Measurements from ENCODE around the gene DPM2.
A peak's percentile ranks its signal among the peaks of the same experiment; 100 is the strongest.

The DPM2 gene

GRCh38 chr9:127909839-127910273 lies 27.8 kb downstream of the DPM2 start:
- H3K4me3 ChIP-seq (ENCODE audit: low read depth, low read length) = no peak overlapping the region
- no peak for DNase-seq (ENCODE audit: low read depth)

- no peak overlapping the region for H3K4me3 ChIP-seq (ENCODE audit: low read depth, low read length)
- DNase-seq (ENCODE audit: low read depth) = no peak
Measured at GRCh38 chr9:127908660-127908926, 29.1 kb downstream of the DPM2 start.

DNA sequence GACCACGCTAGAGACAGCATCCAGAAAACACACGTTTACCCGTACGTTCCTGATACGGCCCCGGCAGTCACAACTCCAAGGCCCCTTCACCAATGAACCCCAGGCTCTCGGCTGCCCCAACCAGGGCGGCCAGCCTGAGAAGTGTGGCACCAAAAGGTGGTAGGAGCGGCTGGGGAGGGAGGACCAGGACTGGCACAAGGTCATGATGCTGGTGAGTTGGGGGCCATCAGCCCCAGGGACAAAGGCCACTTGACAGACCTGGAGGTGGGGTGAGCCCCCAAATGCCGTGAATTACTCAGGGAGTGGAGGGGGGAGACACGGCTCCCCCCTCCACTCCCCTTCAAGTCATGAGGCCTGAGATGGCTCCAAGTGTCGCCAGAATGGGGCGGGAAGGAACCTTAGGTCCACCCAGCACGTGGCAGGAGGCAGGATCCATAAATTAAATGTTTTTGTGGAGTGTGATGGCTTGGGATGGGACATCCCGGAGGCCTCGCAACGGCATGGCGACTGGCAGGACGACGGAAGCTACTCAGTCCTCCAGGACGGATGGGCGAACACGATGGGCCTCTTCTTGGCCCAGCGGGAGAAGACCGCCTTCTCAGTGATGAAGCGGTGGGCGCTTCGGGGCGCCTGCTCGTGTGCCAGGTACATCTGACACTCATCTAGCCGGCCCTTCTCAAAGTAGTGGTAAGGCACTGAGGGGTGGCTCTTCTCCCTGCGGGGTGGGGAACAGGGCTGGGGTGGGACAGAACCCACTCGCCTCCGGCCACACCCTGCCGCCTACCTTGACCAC lies 29.6 kb downstream of the DPM2 start:
- DNase-seq (ENCODE audit: low read depth) = no peak
- H3K4me3 ChIP-seq (ENCODE audit: low read depth, low read length) = no peak overlapping the region

DNA sequence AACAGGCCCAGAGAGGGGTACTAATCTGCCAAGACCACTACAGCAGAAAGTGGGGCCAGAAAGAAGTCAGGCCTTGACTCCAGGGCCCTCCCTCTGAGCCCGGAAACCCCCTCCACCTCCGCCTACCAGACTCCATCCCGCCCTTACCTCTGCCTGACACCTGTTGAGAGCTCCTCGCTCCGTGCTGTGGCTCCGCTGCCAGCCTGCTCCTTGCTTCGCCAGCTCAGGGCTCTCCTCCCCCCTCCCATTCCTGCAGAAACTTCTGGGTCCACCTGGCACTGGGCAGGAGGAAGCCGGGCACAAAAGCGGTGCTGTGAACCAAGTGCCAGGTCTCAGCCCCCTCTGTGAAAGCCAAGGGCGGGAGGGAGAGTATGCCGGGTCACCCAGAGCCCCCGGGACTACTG lies 31.9 kb downstream of the DPM2 start:
- H3K4me3 ChIP-seq (ENCODE audit: low read depth, low read length) = no peak overlapping the region
- DNase-seq (ENCODE audit: low read depth) = no peak

GRCh38 chr9:127905004-127905728 lies 32.5 kb downstream of the DPM2 start:
- H3K4me3 ChIP-seq (ENCODE audit: low read depth, low read length) = no peak overlapping the region
- no peak for DNase-seq (ENCODE audit: low read depth)

GRCh38 chr9:127904561-127905003 lies 33.1 kb downstream of the DPM2 start:
- no peak for DNase-seq (ENCODE audit: low read depth)
- no peak overlapping the region for H3K4me3 ChIP-seq (ENCODE audit: low read depth, low read length)

DNA sequence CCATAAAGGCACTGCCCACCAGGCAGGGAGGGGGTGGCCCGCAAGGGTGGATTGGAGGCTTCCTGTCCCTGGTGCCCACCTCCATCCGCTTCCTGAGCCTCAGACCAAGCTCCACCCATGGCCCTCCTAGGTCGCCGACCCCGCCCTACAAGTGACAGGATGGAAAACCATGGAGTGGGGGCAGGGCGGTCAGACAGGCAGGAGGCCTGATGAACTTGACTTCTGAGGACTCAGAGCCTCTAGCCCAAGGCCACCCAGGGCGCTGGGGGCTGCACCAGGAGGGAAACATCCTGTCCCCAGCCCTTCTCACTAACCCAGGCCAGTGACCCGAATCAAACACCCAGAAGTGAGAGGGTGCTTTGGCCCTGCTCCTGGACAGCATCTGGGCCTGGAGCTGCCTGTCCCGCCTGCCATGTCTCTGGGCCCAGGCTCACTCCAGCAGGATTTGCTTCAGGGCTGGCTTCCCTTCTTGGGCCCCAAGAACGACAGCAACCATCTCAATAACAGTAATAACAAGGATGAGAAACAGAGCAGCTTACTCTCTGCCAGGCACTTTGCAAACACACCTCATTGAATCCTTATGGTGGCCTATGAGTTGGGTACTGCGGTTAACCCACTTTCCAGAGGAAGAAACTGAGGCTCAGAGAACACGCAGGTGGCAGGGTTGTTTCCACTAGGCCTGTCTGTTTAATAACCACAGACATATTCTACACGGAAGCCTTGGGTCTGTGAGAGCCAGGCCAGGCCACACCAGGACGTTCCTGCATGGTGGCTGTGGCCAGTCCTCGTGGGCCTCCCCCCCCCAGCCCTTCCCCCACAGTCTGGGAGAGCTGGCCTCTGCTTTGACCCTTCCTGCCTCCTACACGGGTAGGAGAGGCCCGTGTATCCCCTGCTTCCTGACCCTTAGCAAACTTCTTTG lies 33.8 kb downstream of the DPM2 start:
- H3K4me3 ChIP-seq (ENCODE audit: low read depth, low read length) = no peak overlapping the region
- no peak for DNase-seq (ENCODE audit: low read depth)

GRCh38 chr9:127899128-127899943 lies 38.3 kb downstream of the DPM2 start, which contains the start of gene ST6GALNAC6:
ST6GALNAC6 (minus strand) TSS chr9:127899603; CDS start chr9:127897981, 1,622 bp downstream.
- H3K4me3 ChIP-seq (ENCODE audit: low read depth, low read length) = peak within 1 kb of the TSS; percentile 89
- peak; percentile 34 for DNase-seq (ENCODE audit: low read depth)

GRCh38 chr9:127898433-127899127 lies 39.1 kb downstream of the DPM2 start:
- peak; percentile 77 for DNase-seq (ENCODE audit: low read depth)
- H3K4me3 ChIP-seq (ENCODE audit: low read depth, low read length) = peak overlapping the region; percentile 89

DNA sequence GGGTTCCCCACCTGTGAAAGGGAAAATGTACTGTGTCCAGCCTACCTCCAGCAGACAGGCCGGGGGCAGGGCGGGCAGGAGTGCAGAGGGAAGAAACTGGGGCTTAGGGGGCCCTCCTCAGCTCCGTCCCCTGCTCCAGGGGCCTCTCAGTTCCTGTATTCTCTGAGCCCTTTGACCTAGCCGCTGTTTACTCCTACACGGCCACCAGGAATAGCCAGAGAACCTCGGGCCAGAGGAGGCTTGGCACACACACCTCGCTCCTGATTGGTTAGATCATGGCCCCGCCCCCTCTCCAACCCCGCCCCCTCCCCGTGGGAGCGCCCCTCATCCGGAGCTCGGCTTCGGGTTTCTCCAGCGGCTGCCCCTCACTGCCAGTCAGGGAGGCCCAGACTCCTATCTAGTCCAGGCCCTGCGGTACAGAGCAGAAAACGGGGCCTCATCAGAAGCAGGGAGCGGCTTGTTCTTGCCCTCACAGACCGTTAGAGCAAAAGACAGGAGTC lies 40.4 kb downstream of the DPM2 start:
- peak; percentile 72 for DNase-seq (ENCODE audit: low read depth)
- peak overlapping the region; percentile 24 for H3K4me3 ChIP-seq (ENCODE audit: low read depth, low read length)

DNA sequence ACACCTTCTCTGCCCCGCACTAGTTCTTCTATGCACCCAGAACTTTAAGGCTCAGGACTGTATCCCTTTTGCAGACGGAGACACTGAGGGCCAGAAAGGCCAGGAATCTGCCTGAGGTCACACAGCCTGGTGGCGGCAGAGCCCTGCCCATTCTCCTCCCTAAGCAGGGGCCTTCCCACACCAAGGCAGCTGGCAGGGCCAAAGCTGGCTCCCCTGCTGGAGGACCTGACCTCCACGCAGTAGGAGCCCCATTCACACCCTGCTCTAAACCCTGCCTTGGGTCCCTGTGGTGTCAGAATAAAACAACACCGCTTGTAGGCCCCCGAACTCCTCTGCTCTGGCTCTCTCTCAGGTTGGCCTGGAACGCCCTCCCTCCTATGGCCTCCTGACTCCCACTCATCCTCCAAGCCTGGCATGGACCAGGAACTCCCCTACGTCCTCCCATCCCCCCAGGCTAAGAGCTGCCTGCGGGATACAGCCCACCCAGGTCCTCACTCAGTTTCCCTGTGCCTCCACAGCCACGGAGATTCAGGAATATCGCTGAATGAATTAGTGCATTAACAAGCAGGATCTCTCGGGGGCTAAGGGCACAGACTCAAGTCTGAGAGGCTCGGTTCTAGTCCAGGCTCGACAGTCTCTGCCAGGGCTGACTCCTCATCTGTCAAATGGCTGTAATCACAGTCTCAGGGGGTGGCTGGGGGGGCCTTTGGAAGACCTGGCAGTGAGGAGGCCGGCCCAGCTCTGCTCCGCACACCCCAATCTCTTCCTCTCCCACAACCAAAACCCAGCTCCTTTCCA lies 41.1 kb downstream of the DPM2 start:
- H3K4me3 ChIP-seq (ENCODE audit: low read depth, low read length) = peak overlapping the region; percentile 24
- no peak for DNase-seq (ENCODE audit: low read depth)

DNA sequence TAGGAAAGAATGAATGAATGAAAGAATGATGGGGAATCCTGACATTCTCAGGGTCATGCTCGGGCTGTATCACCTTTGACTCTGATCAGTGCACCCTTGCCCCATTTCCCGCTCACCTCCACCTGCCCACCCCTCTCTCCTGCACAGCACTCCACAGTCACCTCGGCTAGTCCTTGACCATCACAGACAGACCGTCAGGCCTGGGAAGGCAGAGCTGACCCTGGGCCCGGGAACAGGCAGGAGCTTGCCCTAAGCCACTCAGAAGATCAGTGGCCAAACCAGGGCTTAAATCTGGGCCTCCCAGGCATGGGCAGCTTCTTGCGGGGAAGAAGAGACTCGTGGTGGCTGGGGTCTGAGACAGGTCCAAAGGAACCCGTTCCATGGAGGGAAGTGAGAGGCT lies 41.8 kb downstream of the DPM2 start:
- H3K4me3 ChIP-seq (ENCODE audit: low read depth, low read length) = no peak overlapping the region
- no peak for DNase-seq (ENCODE audit: low read depth)

GRCh38 chr9:127893392-127893791 lies 44.3 kb downstream of the DPM2 start:
- no peak for DNase-seq (ENCODE audit: low read depth)
- H3K4me3 ChIP-seq (ENCODE audit: low read depth, low read length) = no peak overlapping the region

- DNase-seq (ENCODE audit: low read depth) = no peak
- no peak overlapping the region for H3K4me3 ChIP-seq (ENCODE audit: low read depth, low read length)
Measured at GRCh38 chr9:127892831-127893230, 44.8 kb downstream of the DPM2 start.

- H3K4me3 ChIP-seq (ENCODE audit: low read depth, low read length) = no peak overlapping the region
- DNase-seq (ENCODE audit: low read depth) = no peak
Measured at GRCh38 chr9:127890053-127890452, 47.6 kb downstream of the DPM2 start.

DNA sequence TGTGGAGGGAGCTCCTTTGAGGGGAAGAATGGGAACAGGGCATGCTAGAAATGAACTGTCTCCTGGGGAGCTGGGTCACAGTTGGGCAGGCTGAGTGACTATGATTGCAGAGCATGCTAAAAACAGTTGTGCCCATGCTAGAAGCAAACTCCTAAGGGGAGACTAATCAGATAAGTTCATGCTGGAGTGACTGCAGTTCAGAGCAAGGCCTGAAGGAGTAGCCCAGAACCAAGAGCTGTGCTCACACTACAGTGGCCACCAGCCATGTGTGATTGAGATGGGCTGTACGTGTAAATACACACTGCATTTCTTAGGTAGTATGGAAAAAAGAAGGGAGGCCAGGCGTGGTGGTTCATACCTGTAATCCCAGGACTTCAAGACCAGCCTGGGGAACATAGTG lies 49.9 kb downstream of the DPM2 start:
- no peak for DNase-seq (ENCODE audit: low read depth)
- no peak overlapping the region for H3K4me3 ChIP-seq (ENCODE audit: low read depth, low read length)

DNA sequence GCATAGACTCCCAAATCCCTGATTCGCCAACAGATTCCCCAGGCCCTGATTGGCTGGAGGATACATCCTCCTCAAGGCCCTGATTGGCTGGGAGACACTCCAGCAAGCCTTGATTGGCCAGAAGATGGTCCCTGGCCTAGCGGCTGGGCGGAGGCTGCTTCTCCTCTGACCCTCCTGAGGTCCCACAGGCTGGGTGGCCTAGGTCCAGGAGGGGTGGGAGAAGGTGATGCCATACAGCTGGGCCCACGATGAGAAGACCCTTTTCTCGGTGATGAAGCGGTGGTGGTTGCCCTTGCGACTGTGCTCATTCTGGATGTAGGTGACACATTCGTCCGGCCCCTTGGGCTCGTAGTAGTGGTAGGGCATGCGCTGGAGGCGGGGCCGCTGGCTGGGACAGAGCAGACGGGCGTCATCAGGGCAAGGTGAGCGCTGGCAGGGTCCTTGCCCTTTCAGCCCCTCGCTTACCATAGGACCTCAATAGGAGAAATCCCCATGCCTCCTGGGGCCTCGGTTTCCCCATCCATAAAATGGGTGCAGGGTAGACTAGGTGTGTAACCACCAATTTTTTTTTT lies 51.2 kb downstream of the DPM2 start:
- H3K4me3 ChIP-seq (ENCODE audit: low read depth, low read length) = no peak overlapping the region
- DNase-seq (ENCODE audit: low read depth) = no peak

Data from skeletal muscle cell (primary cell).